CD4-positive, alpha-beta T cell treated with Interleukin-12 subunit alpha and Interleukin-12 subunit beta, for 1 hour (primary cell): ENCODE measurements around the gene SOCS4.
"Not testable (repeated sequence)": the region's sequence is repeated elsewhere in the genome, so short reads cannot be mapped to it uniquely, and the experiment has no call there.

Experiments
- DNase-seq: peaks from one replicate; pipeline ENCODE4 v3.0.0-alpha.2; 2020

Gene SOCS4

DNA sequence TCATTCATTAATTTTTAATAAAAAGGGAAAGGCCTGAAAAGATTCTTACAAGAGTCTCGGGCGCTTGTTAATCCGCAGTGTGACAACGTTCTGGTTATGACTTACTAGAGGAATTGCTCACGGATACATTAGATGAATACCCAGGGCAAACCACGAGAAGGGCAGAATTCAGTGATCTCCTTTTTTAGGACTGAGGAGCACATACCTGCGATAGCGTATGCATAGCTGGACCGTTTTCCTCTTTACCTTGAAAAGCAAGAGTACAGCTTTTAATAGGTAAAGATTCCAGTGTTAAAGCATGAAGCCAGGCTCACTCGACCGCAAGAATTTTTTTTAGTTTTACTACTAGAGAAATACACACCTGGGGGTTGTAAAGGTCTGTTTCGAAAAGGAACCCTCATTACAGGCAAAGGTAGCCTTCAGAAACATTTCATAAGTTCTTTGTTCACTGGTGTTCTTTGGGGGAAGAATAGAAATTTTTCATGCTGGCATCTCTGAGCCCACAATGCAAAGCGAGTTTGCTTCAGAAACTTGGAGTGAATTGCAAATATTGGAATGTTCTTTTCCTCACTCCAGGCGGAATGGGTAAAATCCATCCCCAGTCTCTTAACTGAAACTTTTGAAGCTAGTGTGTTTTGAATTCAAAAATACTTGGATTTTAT, 25.4 kb downstream of the SOCS4 start:
- no peak for DNase-seq

DNA sequence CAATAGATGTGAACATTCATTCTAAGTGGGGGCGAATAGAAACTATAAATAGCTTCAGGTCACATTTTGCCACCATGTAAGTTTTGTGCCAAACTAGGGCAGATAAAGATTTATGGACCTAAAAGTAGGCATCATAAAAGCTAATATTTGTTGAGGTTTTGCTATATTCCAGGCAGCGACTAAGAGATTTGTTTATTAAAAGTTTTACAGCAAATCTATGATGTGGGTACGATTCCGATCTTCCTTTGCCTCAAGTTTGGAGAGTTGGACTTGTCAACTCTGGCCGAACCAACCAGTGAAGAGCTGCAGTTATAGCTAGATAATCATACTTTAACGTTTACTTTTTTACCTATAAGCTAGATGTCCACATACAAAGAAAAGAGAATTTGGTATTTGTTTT, 26.0 kb downstream of the SOCS4 start:
- no peak for DNase-seq

DNA sequence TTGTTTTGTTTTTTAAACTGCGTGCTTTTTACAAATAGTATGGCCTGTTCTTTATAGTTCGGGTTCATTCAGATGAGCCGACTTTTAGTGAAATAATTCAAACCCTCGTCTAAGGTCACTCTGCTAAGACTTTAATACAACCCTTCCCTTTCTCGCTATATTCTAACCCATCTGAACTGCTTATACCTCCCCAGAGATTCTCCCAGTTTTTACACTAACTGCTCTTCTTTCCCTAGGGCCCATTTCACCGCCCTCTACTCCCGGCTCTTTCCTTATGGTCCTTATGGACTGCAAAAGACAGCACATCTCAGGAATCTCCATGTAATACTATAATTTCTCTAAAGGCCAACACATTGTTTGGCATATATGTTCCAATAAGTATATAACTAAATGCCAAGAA, 26.5 kb downstream of the SOCS4 start:
- DNase-seq: no peak

DNA sequence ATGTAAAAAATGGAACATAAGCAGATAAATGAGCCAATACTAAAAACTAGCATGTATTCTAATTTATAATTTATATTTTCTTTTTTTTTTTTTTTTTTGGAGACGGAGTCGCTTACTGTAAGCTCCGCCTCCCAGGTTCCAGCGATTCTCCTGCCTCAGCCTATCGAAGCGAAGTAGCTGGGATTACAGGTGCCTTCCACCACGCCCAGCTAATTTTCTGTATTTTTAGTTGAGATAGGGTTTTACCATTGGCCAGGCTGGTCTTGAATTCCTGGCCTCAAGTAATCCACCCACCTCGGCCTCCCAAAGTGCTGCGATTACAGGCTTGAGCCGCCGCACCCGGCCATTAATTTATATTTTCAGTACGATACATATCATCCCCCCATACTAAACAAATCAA, 27.1 kb downstream of the SOCS4 start:
- no peak for DNase-seq

DNA sequence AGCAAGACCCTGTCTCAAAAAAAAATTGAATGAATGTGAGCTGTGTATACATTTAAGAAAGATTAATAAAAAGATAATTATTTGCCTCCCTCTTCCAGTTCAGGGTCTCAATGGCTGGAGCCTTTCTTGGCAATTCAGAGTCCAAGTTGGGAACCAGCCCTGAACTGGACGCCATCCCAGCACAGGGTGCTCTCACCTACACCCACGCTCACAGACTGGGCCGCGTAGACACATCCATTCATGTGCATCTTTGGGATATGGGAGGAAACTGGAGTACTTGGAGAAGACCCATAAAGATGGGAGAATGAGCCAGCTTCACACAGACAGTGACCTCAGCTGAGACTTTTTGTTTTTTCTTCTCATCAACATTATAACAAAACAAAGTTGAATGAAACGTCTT, 30.9 kb downstream of the SOCS4 start:
- no peak for DNase-seq

DNA sequence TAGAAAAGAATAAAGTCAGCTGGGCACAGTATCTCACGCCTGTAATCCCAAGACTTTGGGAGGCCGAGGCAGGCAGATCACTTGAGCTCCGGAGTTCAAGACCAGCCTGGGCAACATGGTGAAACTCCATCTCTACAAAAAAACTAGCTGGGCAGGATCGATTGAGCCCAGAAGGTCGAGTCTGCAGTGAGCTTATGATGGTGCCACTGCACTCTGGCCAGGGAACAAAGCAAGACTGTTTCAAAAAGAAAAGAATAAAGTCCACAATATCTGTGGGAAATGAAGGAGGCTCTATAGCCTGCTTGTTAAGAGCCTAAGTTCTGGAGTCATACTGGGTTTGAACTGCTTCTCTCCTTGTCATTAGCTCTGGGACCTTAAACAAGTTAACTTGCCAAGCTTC, 32.3 kb downstream of the SOCS4 start:
- DNase-seq: no peak

DNA sequence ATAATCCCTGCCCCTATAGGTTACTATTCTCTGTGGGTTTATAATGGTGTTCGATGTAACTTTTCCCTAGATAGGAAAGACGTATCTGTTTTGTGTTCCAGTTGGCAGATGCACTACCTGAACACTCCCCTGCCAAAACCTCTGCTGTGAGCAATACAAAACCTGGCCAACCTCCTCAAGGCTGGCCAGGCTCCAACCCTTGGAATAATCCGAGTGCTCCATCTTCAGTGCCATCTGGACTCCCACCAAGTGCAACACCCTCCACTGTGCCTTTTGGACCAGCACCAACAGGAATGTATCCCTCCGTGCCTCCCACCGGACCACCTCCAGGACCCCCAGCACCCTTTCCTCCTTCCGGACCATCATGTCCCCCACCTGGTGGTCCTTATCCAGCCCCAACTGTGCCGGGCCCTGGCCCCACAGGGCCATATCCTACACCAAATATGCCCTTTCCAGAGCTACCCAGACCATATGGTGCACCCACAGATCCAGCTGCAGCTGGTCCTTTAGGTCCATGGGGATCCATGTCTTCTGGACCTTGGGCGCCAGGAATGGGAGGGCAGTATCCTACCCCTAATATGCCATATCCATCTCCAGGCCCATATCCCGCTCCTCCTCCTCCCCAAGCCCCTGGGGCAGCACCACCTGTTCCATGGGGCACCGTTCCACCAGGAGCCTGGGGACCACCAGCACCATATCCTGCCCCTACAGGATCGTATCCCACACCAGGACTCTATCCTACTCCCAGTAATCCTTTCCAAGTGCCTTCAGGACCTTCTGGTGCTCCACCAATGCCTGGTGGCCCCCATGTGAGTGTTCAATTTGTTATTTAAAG, 35.7 kb downstream of the SOCS4 start:
- no peak for DNase-seq

DNA sequence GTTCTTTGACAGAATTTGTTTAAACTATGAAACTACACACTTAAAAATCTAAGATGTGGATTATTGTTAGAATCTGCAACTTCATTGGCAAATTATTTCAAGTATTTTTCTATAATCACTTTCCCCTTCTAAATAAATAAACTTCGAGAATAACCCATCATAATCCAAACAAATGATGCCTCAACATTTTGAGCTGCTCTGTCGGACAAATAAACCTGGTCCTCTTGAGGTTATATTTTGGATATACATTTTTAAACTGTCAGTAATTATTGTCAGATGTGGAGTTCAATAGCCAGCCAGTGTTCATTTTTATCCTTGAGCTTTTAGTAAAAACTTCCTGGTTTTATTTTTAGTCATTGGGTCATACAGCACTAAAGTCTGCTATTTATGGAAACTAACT, 37.9 kb downstream of the SOCS4 start:
- DNase-seq: not testable (repeated sequence)

DNA sequence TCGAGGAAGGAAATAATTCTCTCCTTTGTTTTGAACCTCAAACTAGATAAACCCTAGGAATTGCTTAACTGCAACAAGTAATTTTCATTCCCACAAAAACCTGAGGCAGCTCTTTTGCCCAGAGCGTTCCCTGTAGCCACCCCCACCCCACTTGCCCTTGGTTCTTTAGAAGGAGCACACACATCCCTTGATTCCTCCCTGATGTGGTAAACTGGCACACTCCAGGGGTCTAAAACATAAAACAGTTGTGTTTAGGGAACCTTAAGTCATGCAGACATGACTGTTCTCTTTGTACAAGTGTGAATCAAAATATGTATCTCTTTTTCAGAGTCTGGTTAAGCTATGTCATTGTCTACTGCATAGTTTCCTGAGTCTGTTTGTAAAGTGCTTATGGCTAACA, 38.4 kb downstream of the SOCS4 start:
- DNase-seq: no peak

DNA sequence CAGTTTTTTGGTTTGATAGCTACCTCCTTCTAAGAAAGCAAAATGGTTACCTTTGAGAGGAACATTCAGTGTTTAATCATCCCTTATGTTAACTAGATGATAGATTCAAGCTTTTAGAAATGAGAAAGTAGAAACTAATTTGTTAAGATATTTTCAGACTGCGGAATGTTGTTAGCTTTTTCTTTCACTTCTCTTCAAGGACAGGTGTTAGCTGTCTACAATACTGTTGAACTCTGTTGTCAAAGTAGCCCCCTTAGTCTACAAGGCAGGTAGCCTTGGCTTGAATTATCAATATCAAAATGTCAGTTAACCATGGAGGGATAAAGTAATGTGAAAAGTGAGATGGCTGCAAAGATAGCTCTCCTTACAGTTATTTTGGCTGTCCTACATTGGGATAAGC, 39.2 kb downstream of the SOCS4 start:
- no peak for DNase-seq

DNA sequence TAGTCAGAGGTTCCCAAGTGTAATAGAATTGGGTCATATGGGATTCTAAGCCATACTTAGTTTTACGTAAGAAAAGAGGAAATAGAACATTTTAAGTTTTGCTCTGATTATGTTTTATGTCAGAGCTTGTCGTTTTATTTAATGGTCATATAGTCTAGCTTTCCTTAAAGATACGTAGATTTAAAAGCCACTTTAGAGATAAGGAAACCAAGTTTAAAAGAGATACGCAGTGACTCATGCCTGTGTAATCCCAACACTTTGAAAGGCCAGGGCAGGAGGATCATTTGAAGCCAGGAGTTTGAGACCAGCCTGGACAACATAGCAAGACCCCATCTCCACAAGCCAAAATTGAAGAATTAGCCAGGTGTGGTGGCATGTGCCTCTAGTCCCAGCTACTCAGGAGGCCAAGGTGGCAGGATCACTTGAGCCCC, 44.0 kb downstream of the SOCS4 start:
- no peak for DNase-seq

DNA sequence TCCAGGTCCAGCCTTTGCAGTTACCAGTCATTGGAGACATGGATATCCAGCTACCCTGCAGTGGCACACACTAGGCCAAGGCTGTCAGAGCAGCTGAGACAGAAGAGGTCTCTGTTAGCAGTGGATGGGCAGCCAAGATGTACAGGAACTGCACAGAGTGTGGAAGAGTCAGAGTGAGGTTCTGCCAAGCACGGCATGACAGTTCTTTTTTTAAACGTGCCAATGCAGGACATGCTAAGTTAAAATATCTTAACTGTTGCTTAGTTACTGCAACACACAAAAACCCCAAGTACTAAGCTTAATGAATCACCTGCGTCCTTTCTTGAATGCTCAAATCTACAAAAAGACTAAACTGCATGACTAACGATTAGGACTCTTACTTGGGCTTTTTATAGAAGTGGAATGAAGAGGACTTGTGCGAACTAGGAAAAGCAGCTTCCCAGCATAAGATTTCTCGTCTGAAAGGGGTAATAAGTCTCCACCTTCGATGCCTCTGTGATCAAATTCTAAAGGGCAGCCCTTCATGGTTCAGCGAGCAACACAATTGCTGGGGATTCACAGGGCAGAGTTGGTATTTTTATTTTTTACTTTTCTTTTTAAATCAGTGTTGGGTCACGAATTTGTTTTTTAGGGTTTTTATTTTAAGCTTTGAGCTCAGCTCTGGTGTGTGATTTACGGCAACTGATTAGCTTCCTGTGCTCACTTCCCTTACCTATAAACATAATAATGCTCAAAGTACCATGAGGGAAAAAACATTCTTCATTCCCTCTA, 45.0 kb downstream of the SOCS4 start:
- DNase-seq: peak; percentile 36

DNA sequence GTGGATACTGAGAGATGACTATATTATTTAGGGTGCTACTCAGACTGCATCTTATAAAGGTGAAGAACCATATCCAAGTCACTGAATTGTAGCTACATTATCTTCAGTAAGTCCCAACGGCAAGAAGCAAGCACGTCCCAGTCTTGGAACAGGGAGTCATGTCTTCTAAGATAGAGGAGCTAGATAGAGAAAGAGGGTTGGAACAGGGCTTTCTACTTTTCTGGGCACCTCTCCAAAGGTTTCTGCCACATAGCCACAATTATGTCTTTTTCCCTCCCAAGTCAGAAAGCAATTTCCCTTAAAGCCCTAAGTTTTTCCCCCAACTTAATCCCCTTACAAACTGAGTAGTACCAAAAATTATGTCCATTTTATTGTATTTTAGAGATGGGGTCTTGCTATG, 46.8 kb downstream of the SOCS4 start:
- no peak for DNase-seq

DNA sequence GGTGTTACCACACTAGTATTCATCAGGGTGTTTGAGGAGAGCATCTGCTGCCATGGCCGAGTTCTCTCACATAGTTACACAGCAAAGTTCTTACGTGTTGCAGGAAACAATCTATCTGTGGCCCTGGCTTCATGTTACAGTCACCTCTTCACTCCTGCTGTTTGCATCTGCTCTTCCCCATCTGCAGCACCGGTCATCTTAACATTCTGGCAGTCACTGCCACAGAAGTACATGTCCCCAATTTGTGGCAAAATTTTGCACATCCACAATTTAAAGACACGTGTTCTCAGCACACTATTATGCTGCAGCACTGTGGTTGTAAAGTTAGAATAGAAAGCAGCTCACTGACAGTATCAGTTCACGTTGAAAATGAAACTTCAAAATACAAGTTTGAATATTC, 47.6 kb downstream of the SOCS4 start:
- no peak for DNase-seq

DNA sequence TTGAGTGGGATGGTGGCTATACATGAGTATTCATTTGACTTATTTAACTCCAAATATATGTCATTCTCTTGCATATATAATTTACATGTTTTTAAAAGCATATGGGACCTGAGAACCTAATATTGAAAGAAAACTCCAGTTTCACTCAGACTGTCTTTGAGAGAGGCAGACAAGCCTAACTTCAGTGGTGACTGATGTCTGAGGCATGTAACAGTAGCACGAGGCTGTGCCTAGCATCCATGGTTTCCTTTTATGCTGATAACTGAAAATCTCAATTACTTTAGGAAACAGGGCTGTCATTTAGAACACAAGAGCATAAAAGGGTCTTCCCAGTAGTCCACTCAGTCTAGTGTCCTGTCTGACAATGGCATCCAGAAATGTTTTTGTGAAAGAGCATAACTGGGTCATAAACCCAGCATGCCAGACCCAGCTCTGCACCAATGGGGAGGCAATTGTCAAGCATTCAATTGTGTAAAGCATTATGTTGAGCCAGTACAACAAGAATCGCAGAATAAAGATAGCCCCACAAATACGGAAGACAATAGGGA, 48.7 kb downstream of the SOCS4 start:
- no peak for DNase-seq

DNA sequence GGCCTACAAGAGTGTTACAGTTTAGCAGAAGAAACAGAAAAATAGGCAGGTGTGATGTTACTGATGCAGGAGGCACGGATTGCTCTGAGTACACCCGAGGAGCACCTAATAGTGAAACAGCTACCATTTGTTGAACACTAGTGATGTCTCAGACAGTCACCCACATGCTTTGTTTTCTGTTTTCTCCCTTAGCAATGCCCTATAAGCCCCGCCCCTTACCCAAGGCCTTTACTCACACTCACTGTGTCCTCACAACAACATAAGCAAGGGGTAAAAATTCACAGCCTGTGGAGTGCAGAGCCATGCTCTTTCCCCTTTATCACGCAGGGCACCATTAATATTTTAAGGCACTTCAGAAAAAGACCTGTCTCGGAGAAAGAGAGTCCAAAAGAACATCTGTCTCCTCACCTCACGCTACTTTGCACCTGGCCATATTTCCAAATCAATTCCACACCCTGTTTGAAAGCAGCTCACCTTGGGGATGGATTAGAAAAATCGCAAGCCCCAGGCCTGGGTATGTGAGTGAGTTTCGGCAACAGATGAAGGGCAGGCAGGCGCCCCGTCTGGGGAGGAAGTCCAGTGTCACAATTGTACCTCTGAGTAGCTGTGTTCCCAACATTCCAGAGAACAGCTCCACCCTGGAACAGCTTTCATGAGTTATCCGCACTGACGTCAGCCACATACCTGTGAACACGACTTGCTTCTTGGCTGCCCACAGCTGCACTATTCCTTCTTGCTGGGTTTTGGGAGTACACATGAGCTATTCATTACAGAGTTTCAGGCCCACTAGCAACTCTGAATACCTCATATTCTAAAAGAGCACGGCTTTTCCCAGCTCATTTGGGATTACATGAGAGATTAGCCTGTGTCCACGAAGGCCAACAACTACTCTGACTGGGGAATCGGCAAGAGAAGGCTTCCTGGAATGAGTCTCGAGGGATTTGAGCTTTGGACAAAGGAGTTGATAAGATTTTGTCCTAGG, 50.4 kb downstream of the SOCS4 start:
- no peak for DNase-seq

DNA sequence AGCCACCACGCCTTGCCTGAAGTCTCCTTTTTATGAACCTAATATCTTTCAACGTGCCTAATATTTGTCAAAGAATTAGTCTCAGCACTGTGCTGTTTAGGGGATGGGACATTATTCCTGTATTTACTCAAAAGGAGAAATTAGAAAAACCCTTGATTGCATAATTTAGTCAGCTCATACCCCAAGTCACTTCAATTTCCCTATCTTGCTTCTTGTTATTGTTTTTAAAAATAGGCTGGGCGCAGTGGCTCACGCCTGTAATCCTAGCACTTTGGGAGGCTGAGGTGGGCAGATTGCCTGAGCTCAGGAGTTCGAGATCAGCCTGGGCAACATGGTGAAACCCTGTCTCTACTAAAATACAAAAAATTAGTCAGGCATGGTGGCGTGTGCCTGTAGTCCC, 52.9 kb downstream of the SOCS4 start:
- not testable (repeated sequence) for DNase-seq

DNA sequence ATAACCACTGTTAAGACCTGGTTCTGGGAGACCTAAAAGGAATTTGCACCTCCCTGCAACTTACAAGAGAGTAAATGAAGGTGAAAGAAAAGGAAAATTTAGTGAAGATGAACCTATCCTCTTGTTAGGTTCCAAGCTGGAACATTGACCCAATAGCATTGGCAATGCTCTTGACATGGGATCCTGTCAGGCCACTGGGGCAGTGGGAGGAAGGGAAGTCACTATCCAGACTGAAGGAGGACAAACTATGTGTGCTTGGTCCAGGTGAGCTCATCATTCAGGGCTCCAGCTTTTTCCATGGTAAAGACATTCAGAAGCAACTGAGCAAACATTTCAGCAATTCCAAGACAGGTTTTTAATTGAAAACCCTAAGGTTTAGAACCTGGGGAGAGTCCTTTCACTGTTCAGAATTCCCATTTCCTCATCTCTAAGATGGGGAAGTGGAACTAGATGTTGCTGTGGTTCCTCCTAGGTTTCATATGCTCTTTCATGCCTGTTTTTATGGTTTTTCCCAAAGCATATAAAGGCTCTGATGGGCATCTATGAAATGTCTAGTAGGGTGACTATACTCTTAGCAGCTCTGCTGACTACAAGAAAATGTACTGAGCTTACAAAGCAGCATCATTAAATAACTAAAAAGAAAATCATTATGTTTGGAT, 57.5 kb downstream of the SOCS4 start:
- no peak for DNase-seq

DNA sequence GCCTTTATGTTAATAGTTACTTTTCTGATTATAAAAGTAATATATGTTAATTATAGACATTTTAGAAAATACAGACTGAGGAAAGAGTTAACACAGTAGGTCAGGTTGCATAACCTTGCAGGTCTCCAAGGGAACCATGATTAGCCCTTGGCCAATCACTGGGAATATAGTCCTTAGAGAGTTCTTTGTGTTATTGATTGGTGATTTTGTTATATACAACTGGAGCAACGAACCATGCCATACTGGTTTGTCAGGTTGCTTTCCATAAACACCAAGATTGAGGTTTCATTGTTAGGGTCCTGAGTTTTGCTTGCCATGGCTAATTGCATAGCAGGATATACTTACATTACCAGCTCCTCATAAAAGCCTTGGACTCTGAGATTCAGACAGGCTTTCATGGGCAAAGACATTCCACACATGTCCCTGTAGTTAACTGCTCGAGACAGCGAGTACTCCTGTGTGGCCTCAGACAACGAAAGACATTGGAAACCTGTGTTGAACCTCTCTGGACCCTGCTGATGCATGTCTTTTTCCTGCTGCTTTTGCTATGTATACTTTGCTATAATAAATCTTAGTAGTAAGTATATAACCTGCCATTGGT, 58.1 kb downstream of the SOCS4 start:
- no peak for DNase-seq

DNA sequence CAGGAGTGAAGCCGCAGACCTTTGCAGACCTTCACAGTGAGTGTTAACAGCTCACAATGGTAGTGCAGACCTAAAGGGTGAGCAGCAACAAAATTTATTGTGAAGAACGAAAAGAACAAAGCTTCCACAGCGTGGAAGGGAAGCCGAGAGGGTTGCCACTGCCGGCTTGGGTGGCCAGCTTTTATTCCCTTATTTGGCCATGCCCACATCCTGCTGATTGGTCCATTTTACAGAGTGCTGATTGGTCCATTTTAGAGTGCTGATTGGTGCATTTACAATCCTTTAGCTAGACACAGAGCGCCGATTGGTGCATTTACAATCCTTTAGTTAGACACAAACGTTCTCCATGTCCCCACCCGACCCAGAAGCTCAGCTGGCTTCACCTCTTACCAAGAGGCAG, 59.9 kb downstream of the SOCS4 start:
- DNase-seq: no peak

DNA sequence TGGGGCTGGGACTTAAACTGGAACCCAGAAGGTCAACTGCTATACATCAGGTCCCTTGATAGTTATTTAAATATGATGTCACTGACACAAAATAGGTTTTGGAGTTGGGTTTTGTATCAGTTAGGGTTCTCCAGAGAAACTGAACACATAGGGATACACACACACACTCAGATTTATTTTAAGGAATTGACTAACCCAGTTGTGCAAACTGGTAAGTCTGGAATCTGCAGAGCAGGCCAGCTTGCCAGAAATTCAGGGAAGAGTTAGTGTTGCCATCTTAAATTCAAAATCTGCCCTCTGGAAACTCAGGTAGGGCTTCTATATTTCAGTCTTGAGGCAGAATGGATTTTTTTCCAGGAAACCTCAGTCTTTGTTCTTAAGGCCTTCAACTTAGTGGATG, 61.3 kb downstream of the SOCS4 start:
- no peak for DNase-seq
